K562 (cell line): ENCODE measurements around the gene HS3ST5. TPM values are rescaled to one million over a fixed set of nuclear protein-coding genes. Genes with fewer than 3 reads are reported as not detected.

Experiments used
- ATAC-seq: fragments of 200-7000 bp; cut with Tn5 transposase; 3 replicates; pipeline ENCODE4 v1.9.1; 2020; ENCODE audit warnings: moderate library complexity
- BruUV-seq: library from RNA; stranded (reverse); fragments of 400-500 nt; replicated peaks from 2 replicates; lab custom pipeline; 2021; lab: Mats Ljungman, UMichigan
- CTCF ChIA-PET: fragments of 300-600 bp; formaldehyde crosslinking; extraction: SDS; loops from one replicate; lab custom pipeline; 2021; ENCODE audit warnings: low intra/inter-chr PET ratio; lab: Yijun Ruan, JAX
- POLR2A ChIA-PET: fragments of 300-600, 350-650 bp; sonication (Branson Sonifier 250); formaldehyde crosslinking; extraction: SDS; loops from one replicate; lab custom pipeline; 2021; ENCODE audit warnings: antibody characterized with exemption, inconsistent platforms; lab: Yijun Ruan, JAX
- DNase-seq, 4 experiments: peaks; one replicate each; pipeline versions ENCODE4 v3.0.0 to v3.0.0-alpha.2; 2011 to 2018; ENCODE audit warnings: low spot score in 3 of 4, mixed read lengths in 3 of 4; ENCODE audit errors: extremely low read depth in 1 of 4
- FAIRE-seq: peaks from 2 replicates; lab custom pipeline; 2011; peaks lifted over from hg19 to GRCh38; lab: Jason Lieb, UNC
- H2AFZ ChIP-seq: 2 replicates; pipeline ENCODE4 v1.6.0; 2011; ENCODE audit warnings: low read depth, low read length, control low read depth, inconsistent platforms
- H3K27ac ChIP-seq: fragments of 200-600 bp; 3 replicates; pipeline ENCODE4 v1.8.0; 2011; ENCODE audit warnings: low read depth, mild to moderate bottlenecking, control low read depth, inconsistent platforms, low read length, moderate library complexity, mixed read lengths; ENCODE audit errors: extremely low read depth
- H3K27me3 ChIP-seq, 2 experiments: fragments of 300-600 bp in 1 of 2; 2 replicates in 1 of 2; 3 replicates in 1 of 2; pipeline versions ENCODE4 v1.6.0 to v1.8.0; 2011; ENCODE audit warnings: inconsistent platforms in 2 of 2, low read length in 2 of 2, mild to moderate bottlenecking in 1 of 2, mixed read lengths in 1 of 2, moderate library complexity in 1 of 2; ENCODE audit not compliant: control insufficient read depth in 2 of 2, insufficient read depth in 2 of 2
- H3K36me3 ChIP-seq: fragments of 300-600 bp; 3 replicates; pipeline ENCODE4 v1.8.0; 2011; ENCODE audit warnings: mild to moderate bottlenecking, low read length, inconsistent platforms; ENCODE audit not compliant: control insufficient read depth, insufficient read depth
- H3K4me1 ChIP-seq, 2 experiments: fragments of 200-600 bp in 1 of 2; replicated peaks in 1 of 2; 2 replicates in 1 of 2; 3 replicates in 1 of 2; pipeline versions ENCODE4 v1.5.1 to v1.8.0; 2011; ENCODE audit warnings: inconsistent platforms in 2 of 2, low read length in 2 of 2, mild to moderate bottlenecking in 1 of 2, mixed read lengths in 1 of 2, moderate library complexity in 1 of 2; ENCODE audit not compliant: control insufficient read depth in 2 of 2, insufficient read depth in 2 of 2
- H3K4me2 ChIP-seq: 2 replicates; pipeline ENCODE4 v1.6.1; 2011; ENCODE audit warnings: low read length, control low read depth, inconsistent platforms, mixed read lengths; ENCODE audit not compliant: insufficient read depth
- H3K4me3 ChIP-seq: fragments of 200-600 bp; sonication (generic), shearing (Covaris generic); 2 replicates; pipeline ENCODE4 v1.5.1; 2016; ENCODE audit warnings: control low read depth, inconsistent platforms
- H3K79me2 ChIP-seq: fragments of 200-600 bp; 3 replicates; pipeline ENCODE4 v1.8.0; 2011; ENCODE audit warnings: low read length, inconsistent platforms; ENCODE audit not compliant: control insufficient read depth, insufficient read depth
- H3K9ac ChIP-seq, 2 experiments: 2 replicates each; pipeline versions ENCODE4 v1.6.0 to v1.6.1; 2011; ENCODE audit warnings: low read depth in 2 of 2, low read length in 2 of 2, control low read depth in 1 of 2, inconsistent platforms in 1 of 2, mild to moderate bottlenecking in 1 of 2, mixed read lengths in 1 of 2; ENCODE audit not compliant: insufficient read depth in 1 of 2
- H3K9me1 ChIP-seq: one replicate; pipeline ENCODE4 v1.6.0; 2011; ENCODE audit warnings: inconsistent platforms, mild to moderate bottlenecking, low read length, moderate library complexity; ENCODE audit not compliant: control insufficient read depth, insufficient read depth
- H3K9me3 ChIP-seq: replicated peaks from 2 replicates; pipeline ENCODE4 v1.5.1; 2011; ENCODE audit warnings: low read depth, low read length, inconsistent platforms; ENCODE audit not compliant: control insufficient read depth, insufficient read depth
- H4K20me1 ChIP-seq: replicated peaks from 2 replicates; pipeline ENCODE4 v1.6.1; 2011; ENCODE audit warnings: low read length, inconsistent platforms, mixed read lengths; ENCODE audit not compliant: control insufficient read depth, insufficient read depth
- CBFB ChIP-seq: sonication (generic); formaldehyde crosslinking; IDR thresholded peaks from 2 replicates; pipeline ENCODE4 v1.4.0; 2020; ENCODE audit warnings: mild to moderate bottlenecking, missing genetic modification reagents
- CCAR2 ChIP-seq: fragments of 200-400 bp; formaldehyde crosslinking; IDR thresholded peaks from 2 replicates; pipeline ENCODE4 v1.6.1; 2017; ENCODE audit warnings: mild to moderate bottlenecking, low read depth, low read length
- EWSR1 ChIP-seq: fragments of 450-650 bp; IDR thresholded peaks from 2 replicates; pipeline ENCODE4 v1.6.1; 2018; ENCODE audit warnings: borderline replicate concordance, mild to moderate bottlenecking, low read depth, moderate library complexity; ENCODE audit not compliant: partially characterized antibody
- GTF2A2 ChIP-seq: IDR thresholded peaks from 2 replicates; pipeline ENCODE4 v1.6.1; 2016; ENCODE audit warnings: mild to moderate bottlenecking, missing genetic modification characterization, missing compliant biosample characterization
- HNRNPLL ChIP-seq: fragments of 200-400 bp; formaldehyde crosslinking; IDR thresholded peaks from 2 replicates; pipeline ENCODE4 v1.6.1; 2017; ENCODE audit warnings: low read length, low read depth, mild to moderate bottlenecking; ENCODE audit not compliant: poor library complexity, severe bottlenecking
- ZNF431 ChIP-seq: sonication (generic); formaldehyde crosslinking; IDR thresholded peaks from 2 replicates; pipeline ENCODE4 v1.8.0; 2022; ENCODE audit warnings: mild to moderate bottlenecking, missing genetic modification reagents
- in situ Hi-C: fragments of 300-500 bp; cut with MboI; formaldehyde crosslinking; loops from 4 replicates; pipeline ENCODE4 v1.15.0; 2018; ENCODE audit warnings: inconsistent platforms, mixed read lengths
- intact Hi-C: fragments of 100-400 bp; cut with micrococcal nuclease; formaldehyde crosslinking; loops from 2 replicates; pipeline ENCODE4 v1.14.2; 2022
- polyA plus RNA-seq, 8 experiments: library from polyadenylated mRNA; depleted of rRNA in 4 of 8; stranded (reverse) in 5 of 8; unstranded in 3 of 8; fragments of >200 nt; fragmentation: Nextera tagmentation in 2 of 8; fragmentation: Illumina TruSeq in 1 of 8; extraction: Ambion mirVana in 2 of 8; extraction: Trizol in 1 of 8; gene quantifications; 2 replicates each; pipeline versions ENCODE4 v1.2.1 to v1.2.3, GENCODE V29; 2011 to 2014; ENCODE audit warnings: inconsistent platforms in 1 of 8, missing spikeins in 1 of 8
- total RNA-seq, 7 experiments: library from RNA; depleted of rRNA in 6 of 7; stranded (reverse); fragments of >200 nt in 6 of 7; fragmentation: Illumina TruSeq in 2 of 7; extraction: Trizol in 2 of 7; gene quantifications; 2 replicates each; pipeline versions ENCODE4 v1.2.1 to v1.2.3, GENCODE V29; 2011 to 2021; ENCODE audit warnings: low replicate concordance in 1 of 7
- TF ChIP-seq, protein P1 (sequence below): sonication (generic); formaldehyde crosslinking; IDR thresholded peaks from 2 replicates; pipeline ENCODE4 v1.8.1; 2023; ENCODE audit warnings: missing genetic modification reagents, mild to moderate bottlenecking, borderline replicate concordance
- TF ChIP-seq, protein P2 (sequence below): fragments of 450-650 bp; IDR thresholded peaks from 2 replicates; pipeline ENCODE4 v1.6.1; 2016; ENCODE audit warnings: low read depth

HS3ST5 gene
- total and polyA plus RNA-seq, 9 of the 15 experiments (the other 6 are each of a cell fraction or from before 2014, with no cell fraction given): not detected

DNA sequence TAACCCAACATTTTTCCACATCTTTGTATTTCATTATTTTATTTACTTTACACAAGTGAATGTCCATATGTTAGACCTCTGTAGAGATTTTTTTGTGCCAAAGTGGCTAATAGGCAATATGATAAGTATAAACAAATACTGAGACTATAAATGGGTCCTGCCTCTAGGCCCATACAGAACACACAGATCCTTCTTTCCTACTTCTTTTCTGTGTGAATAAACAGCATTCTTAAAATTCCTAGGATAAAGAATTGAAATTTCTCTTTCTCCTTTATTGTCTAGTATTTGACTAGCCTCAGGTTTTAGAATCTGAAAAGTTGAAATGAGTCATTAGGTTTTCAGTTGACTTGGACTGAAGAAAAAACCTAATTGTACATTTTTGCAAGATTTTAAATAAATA is 46.3 kb upstream of the HS3ST5 start:
- H3K4me2 ChIP-seq: no peak overlapping the region
- H3K9ac ChIP-seq: no peak overlapping the region
- no peaks in the 10 kb centered on the region for H3K9me1 ChIP-seq
- FAIRE-seq (no peak), DNase-seq (no peak), ATAC-seq (no peak)
- H3K79me2 ChIP-seq: no peaks in the 10 kb centered on the region
- in situ Hi-C loops: no loop called here
- ChIA-PET POLR2A (no interaction called here), CTCF (no interaction called here)
- no peaks in the 10 kb centered on the region for H4K20me1 ChIP-seq
- H3K4me1 ChIP-seq: no peaks in the 10 kb centered on the region
- H3K9me3 ChIP-seq: no peaks in the 10 kb centered on the region
- H3K27me3 ChIP-seq: no peaks in the 10 kb centered on the region
- intact Hi-C loops: no loop called here
- H3K4me3 ChIP-seq: no peak overlapping the region
- no peaks in the 10 kb centered on the region for H3K36me3 ChIP-seq
- H2AFZ ChIP-seq: no peak overlapping the region
- H3K27ac ChIP-seq: no peak overlapping the region
- no TSS peak for BruUV-seq
- TF ChIP-seq CCAR2: no peak
- no peak for TF ChIP-seq ZNF431
- no peak for TF ChIP-seq HNRNPLL
- TF ChIP-seq EWSR1: no peak
- TF ChIP-seq, protein P1, sequence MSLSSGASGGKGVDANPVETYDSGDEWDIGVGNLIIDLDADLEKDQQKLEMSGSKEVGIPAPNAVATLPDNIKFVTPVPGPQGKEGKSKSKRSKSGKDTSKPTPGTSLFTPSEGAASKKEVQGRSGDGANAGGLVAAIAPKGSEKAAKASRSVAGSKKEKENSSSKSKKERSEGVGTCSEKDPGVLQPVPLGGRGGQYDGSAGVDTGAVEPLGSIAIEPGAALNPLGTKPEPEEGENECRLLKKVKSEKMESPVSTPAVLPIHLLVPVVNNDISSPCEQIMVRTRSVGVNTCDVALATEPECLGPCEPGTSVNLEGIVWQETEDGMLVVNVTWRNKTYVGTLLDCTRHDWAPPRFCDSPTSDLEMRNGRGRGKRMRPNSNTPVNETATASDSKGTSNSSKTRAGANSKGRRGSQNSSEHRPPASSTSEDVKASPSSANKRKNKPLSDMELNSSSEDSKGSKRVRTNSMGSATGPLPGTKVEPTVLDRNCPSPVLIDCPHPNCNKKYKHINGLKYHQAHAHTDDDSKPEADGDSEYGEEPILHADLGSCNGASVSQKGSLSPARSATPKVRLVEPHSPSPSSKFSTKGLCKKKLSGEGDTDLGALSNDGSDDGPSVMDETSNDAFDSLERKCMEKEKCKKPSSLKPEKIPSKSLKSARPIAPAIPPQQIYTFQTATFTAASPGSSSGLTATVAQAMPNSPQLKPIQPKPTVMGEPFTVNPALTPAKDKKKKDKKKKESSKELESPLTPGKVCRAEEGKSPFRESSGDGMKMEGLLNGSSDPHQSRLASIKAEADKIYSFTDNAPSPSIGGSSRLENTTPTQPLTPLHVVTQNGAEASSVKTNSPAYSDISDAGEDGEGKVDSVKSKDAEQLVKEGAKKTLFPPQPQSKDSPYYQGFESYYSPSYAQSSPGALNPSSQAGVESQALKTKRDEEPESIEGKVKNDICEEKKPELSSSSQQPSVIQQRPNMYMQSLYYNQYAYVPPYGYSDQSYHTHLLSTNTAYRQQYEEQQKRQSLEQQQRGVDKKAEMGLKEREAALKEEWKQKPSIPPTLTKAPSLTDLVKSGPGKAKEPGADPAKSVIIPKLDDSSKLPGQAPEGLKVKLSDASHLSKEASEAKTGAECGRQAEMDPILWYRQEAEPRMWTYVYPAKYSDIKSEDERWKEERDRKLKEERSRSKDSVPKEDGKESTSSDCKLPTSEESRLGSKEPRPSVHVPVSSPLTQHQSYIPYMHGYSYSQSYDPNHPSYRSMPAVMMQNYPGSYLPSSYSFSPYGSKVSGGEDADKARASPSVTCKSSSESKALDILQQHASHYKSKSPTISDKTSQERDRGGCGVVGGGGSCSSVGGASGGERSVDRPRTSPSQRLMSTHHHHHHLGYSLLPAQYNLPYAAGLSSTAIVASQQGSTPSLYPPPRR (CRISPR knock-in tag): no peak
- TF ChIP-seq GTF2A2: no peak
- TF ChIP-seq, protein P2, sequence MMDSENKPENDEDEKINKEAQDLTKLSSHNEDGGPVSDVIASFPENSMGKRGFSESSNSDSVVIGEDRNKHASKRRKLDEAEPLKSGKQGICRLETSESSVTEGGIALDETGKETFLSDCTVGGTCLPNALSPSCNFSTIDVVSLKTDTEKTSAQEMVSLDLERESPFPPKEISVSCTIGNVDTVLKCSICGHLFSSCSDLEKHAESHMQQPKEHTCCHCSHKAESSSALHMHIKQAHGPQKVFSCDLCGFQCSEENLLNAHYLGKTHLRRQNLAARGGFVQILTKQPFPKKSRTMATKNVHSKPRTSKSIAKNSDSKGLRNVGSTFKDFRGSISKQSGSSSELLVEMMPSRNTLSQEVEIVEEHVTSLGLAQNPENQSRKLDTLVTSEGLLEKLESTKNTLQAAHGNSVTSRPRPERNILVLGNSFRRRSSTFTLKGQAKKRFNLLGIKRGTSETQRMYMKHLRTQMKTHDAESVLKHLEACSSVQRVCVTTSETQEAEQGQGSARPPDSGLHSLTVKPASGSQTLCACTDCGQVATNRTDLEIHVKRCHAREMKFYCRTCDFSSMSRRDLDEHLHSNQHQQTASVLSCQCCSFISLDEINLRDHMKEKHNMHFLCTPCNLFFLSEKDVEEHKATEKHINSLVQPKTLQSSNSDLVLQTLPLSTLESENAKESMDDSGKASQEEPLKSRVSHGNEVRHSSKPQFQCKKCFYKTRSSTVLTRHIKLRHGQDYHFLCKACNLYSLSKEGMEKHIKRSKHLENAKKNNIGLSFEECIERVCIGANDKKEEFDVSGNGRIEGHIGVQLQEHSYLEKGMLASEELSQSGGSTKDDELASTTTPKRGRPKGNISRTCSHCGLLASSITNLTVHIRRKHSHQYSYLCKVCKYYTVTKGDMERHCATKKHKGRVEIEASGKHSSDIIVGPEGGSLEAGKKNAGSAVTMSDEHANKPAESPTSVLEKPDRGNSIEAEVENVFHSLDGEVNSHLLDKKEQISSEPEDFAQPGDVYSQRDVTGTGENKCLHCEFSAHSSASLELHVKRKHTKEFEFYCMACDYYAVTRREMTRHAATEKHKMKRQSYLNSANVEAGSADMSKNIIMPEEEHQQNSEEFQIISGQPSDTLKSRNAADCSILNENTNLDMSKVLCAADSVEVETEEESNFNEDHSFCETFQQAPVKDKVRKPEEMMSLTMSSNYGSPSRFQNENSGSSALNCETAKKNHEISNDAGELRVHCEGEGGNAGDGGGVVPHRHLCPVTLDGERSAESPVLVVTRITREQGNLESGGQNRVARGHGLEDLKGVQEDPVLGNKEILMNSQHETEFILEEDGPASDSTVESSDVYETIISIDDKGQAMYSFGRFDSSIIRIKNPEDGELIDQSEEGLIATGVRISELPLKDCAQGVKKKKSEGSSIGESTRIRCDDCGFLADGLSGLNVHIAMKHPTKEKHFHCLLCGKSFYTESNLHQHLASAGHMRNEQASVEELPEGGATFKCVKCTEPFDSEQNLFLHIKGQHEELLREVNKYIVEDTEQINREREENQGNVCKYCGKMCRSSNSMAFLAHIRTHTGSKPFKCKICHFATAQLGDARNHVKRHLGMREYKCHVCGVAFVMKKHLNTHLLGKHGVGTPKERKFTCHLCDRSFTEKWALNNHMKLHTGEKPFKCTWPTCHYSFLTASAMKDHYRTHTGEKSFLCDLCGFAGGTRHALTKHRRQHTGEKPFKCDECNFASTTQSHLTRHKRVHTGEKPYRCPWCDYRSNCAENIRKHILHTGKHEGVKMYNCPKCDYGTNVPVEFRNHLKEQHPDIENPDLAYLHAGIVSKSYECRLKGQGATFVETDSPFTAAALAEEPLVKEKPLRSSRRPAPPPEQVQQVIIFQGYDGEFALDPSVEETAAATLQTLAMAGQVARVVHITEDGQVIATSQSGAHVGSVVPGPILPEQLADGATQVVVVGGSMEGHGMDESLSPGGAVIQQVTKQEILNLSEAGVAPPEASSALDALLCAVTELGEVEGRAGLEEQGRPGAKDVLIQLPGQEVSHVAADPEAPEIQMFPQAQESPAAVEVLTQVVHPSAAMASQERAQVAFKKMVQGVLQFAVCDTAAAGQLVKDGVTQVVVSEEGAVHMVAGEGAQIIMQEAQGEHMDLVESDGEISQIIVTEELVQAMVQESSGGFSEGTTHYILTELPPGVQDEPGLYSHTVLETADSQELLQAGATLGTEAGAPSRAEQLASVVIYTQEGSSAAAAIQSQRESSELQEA: no peak
- TF ChIP-seq CBFB (CRISPR knock-in tag): no peak
